Right lobe of liver (tissue), 6 donors: ENCODE measurements around the gene ITGA4. TPM values are rescaled to one million over a fixed set of nuclear protein-coding genes. Genes with fewer than 3 reads are reported as not detected.

Source experiments
- ATAC-seq, 4 donors: fragments of 200-7000 bp; cut with Tn5 transposase; one replicate each; pipeline ENCODE4 v1.9.1; 2020; ENCODE audit warnings: mild to moderate bottlenecking in 4 of 4, moderate library complexity in 4 of 4
- DNase-seq, 3 donors: peaks; one replicate each; pipeline ENCODE4 v3.0.0-alpha.2; 2020
- H3K27ac ChIP-seq, 3 donors: fragments of 200-600 bp; one replicate each; pipeline ENCODE4 v1.8.0; 2022
- H3K27me3 ChIP-seq, 2 donors: fragments of 200-600 bp; one replicate each; pipeline ENCODE4 v1.8.0; 2022
- H3K36me3 ChIP-seq, 4 donors: fragments of 200-600 bp; sonication (generic) in 1 of 4; one replicate each; pipeline versions ENCODE4 v1.5.1 to v1.8.0; 2017 to 2022; ENCODE audit warnings: control low read depth in 1 of 4
- H3K4me1 ChIP-seq, 4 donors: fragments of 200-600 bp; sonication (generic) in 1 of 4; one replicate each; pipeline versions ENCODE4 v1.5.1 to v1.8.0; 2017 to 2022; ENCODE audit warnings: control low read depth in 1 of 4
- H3K4me3 ChIP-seq, 3 donors: fragments of 200-600 bp; one replicate each; pipeline ENCODE4 v1.8.0; 2022
- H3K9me3 ChIP-seq, 4 donors: fragments of 200-600 bp; sonication (generic) in 1 of 4; one replicate each; pipeline versions ENCODE4 v1.5.1 to v1.8.0; 2017 to 2022; ENCODE audit warnings: control low read depth in 1 of 4
- CTCF ChIP-seq, 4 donors: fragments of 200-600 bp in 3 of 4; fragments of 450-650 bp in 1 of 4; IDR thresholded peaks; one replicate each; pipeline versions ENCODE4 v1.5.1 to v1.8.0; 2016 to 2022; ENCODE audit warnings: antibody characterized with exemption in 4 of 4, mild to moderate bottlenecking in 2 of 4
- POLR2A ChIP-seq: fragments of 450-650 bp; IDR thresholded peaks from one replicate; pipeline ENCODE4 v1.6.1; 2017; ENCODE audit warnings: antibody characterized with exemption, mild to moderate bottlenecking
- WGBS: methylation state at CpG from one replicate; pipeline ENCODE4 v1.1.6; 2018; ENCODE audit warnings: low coverage, low lambda C conversion rate; ENCODE audit not compliant: insufficient coverage; ENCODE audit errors: missing lambda C conversion rate; 5-methylcytosine and 5-hydroxymethylcytosine counted together
- intact Hi-C, 2 donors: fragments of 100-400 bp; cut with DNase I; formaldehyde crosslinking; loops; one replicate each; pipeline versions ENCODE4 v1.11.2 to v1.14.1; 2022
- total RNA-seq, 6 experiments: library from RNA; depleted of rRNA in 2 of 6; stranded (reverse); fragments of >200 nt in 2 of 6; fragmentation: NEBNext Ultra II Directional in 3 of 6; extraction: Animal tissue kit (Norgen Biotek cat#: 25700) in 3 of 6; gene quantifications; one replicate each; pipeline versions ENCODE4 v1.1.0 to v1.2.4, GENCODE V29; 2016 to 2023
- donor health status: DM: no; HTN: yes; CAD: no.
- donor health status: DM: no; HTN: no; CAD: no.
- donor health status: DM: no; HTN: no; CAD: no.
- donor health status: DM: no; HTN: yes; CAD: no.
- donor health status: DM: no; HTN: yes; CAD: no.

ITGA4 gene
- total RNA-seq, 6 experiments from 2014 or later: 1.2 to 7.4 (median 3.6) TPM

GRCh38 chr2:181464966-181465365 lies 7.8 kb downstream of the ITGA4 start:
- H3K27me3 ChIP-seq: no peaks in the 10 kb centered on the region
- no peaks in the 10 kb centered on the region for H3K4me1 ChIP-seq
- no peak for DNase-seq
- H3K9me3 ChIP-seq: no peaks in the 10 kb centered on the region
- H3K27ac ChIP-seq: no peak overlapping the region
- no peak for TF ChIP-seq CTCF (IDR thresholded peaks at IDR 0.05)
- no peak for TF ChIP-seq POLR2A
- intact Hi-C loops: no loop called here
- no peak for ATAC-seq
- WGBS: 37% methylated on average over 2 of the region's 2 CpGs
- no peaks in the 10 kb centered on the region for H3K36me3 ChIP-seq
- no peak overlapping the region for H3K4me3 ChIP-seq

GRCh38 chr2:181465676-181466375 lies 8.6 kb downstream of the ITGA4 start:
- Histone ChIP-seq H3K4me1 (no peaks in the 10 kb centered on the region), H3K9me3 (no peaks in the 10 kb centered on the region), H3K4me3 (no peak overlapping the region), H3K27me3 (no peaks in the 10 kb centered on the region), H3K27ac (no peak overlapping the region), H3K36me3 (no peaks in the 10 kb centered on the region)
- DNase-seq (no peak), ATAC-seq (no peak)
- WGBS: 40% methylated on average over 3 of the region's 3 CpGs
- TF ChIP-seq CTCF (IDR thresholded peaks at IDR 0.05): no peak
- no peak for TF ChIP-seq POLR2A
- intact Hi-C loops: no loop called here

- no peaks in the 10 kb centered on the region for H3K4me1 ChIP-seq
- TF ChIP-seq CTCF (IDR thresholded peaks at IDR 0.05) (peak; percentile 58 to 91 (median 86)), POLR2A (no peak)
- H3K9me3 ChIP-seq: no peaks in the 10 kb centered on the region
- H3K4me3 ChIP-seq: no peak overlapping the region
- peak; percentile 51 to 71 (median 60) for ATAC-seq
- H3K27me3 ChIP-seq: no peaks in the 10 kb centered on the region
- intact Hi-C loops: no loop called here
- H3K36me3 ChIP-seq: no peaks in the 10 kb centered on the region
- peak; percentile 62 to 68 (median 65) for DNase-seq
- WGBS: 48% methylated on average over 4 of the region's 4 CpGs
- no peak overlapping the region for H3K27ac ChIP-seq
These were observed 9.7 kb downstream of the ITGA4 start for GRCh38 chr2:181466661-181467576.

- TF ChIP-seq POLR2A (no peak), CTCF (IDR thresholded peaks at IDR 0.05) (no peak)
- no peaks in the 10 kb centered on the region for H3K9me3 ChIP-seq
- no peaks in the 10 kb centered on the region for H3K36me3 ChIP-seq
- intact Hi-C loops: no loop called here
- DNase-seq (no peak), ATAC-seq (no peak)
- WGBS: 50% methylated on average over 3 of the region's 3 CpGs
- no peaks in the 10 kb centered on the region for H3K27me3 ChIP-seq
- no peaks in the 10 kb centered on the region for H3K4me1 ChIP-seq
- H3K4me3 ChIP-seq: no peak overlapping the region
- H3K27ac ChIP-seq: no peak overlapping the region
These were observed 11.0 kb downstream of the ITGA4 start for GRCh38 chr2:181467966-181468707.
